Glutamatergic neuron (in vitro differentiated cells): ENCODE data around the gene RPL22. TPM values are rescaled to one million over a fixed set of nuclear protein-coding genes. Genes with fewer than 3 reads are reported as not detected.

ENCODE experiments used
- DNase-seq: peaks from one replicate; pipeline ENCODE4 v3.0.0; 2022
- H3K27ac Mint-ChIP-seq: one replicate; pipeline ENCODE4 v1.8.0; 2020; ENCODE audit warnings: mild to moderate bottlenecking, mixed read lengths, inconsistent platforms; ENCODE audit not compliant: unreplicated experiment
- H3K27me3 Mint-ChIP-seq: one replicate; pipeline ENCODE4 v1.8.0; 2020; ENCODE audit warnings: mild to moderate bottlenecking, moderate library complexity, mixed read lengths, inconsistent platforms; ENCODE audit not compliant: unreplicated experiment
- H3K36me3 Mint-ChIP-seq: one replicate; pipeline ENCODE4 v1.8.0; 2020; ENCODE audit warnings: mild to moderate bottlenecking, mixed read lengths, inconsistent platforms; ENCODE audit not compliant: unreplicated experiment
- H3K4me1 Mint-ChIP-seq: one replicate; pipeline ENCODE4 v1.8.0; 2020; ENCODE audit warnings: mild to moderate bottlenecking, low read depth, mixed read lengths, inconsistent platforms; ENCODE audit not compliant: unreplicated experiment
- H3K4me3 Mint-ChIP-seq: one replicate; pipeline ENCODE4 v1.8.0; 2020; ENCODE audit warnings: mild to moderate bottlenecking, mixed read lengths, inconsistent platforms; ENCODE audit not compliant: unreplicated experiment
- H3K9me3 Mint-ChIP-seq: one replicate; pipeline ENCODE4 v1.8.0; 2020; ENCODE audit warnings: mild to moderate bottlenecking, moderate library complexity, mixed read lengths, inconsistent platforms; ENCODE audit not compliant: unreplicated experiment
- total RNA-seq: library from RNA; stranded (reverse); fragmentation: NEBNext Ultra II Directional; extraction: Animal tissue kit (Norgen Biotek cat#: 25700); gene quantifications from one replicate; pipeline ENCODE4 v1.2.1, GENCODE V29; 2021; ENCODE audit not compliant: unreplicated experiment
- TF ChIP-seq, protein P1 (sequence below): fragments of 200-600 bp; sonication (generic); IDR thresholded peaks from one replicate; pipeline ENCODE4 v1.5.0; 2021; ENCODE audit not compliant: partially characterized antibody, unreplicated experiment

RPL22 gene
- total RNA-seq, 1 donor from 2014 or later, result 275 TPM

DNA sequence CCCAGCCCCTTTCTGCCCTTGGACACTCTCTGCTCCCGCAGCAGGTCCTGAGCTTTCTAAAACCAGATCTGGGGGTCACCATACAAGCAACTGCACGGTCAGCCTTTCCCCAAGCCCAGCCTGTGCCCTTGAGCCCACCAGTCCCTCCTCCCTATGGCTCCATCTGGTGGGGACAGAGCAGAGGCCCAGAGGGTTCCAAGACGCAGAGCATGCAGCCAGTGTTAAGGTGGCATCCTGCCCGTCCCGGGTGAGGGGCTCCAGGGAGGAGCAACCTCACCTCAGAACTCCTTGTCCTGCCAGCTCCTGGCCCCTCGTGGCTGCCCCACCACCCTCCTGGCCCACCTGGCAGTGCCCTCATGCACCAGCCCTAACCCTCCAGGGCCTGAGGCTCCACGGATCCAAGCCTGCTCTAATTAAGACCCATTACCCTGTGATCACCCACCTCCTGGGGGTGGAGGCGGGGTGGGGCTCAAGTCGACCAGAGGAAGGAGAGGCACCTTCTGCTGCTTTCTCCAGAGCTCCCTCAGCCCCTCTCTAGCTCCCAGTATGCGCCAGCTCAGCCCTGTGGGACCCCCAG, 27.8 kb downstream of the RPL22 start:
- no peaks in the 10 kb centered on the region for H3K9me3 Mint-ChIP-seq
- no peaks in the 10 kb centered on the region for H3K36me3 Mint-ChIP-seq
- peaks cover 4% of the 10 kb centered on the region for H3K27me3 Mint-ChIP-seq
- H3K27ac Mint-ChIP-seq, result no peak overlapping the region
- TF ChIP-seq, protein P1, sequence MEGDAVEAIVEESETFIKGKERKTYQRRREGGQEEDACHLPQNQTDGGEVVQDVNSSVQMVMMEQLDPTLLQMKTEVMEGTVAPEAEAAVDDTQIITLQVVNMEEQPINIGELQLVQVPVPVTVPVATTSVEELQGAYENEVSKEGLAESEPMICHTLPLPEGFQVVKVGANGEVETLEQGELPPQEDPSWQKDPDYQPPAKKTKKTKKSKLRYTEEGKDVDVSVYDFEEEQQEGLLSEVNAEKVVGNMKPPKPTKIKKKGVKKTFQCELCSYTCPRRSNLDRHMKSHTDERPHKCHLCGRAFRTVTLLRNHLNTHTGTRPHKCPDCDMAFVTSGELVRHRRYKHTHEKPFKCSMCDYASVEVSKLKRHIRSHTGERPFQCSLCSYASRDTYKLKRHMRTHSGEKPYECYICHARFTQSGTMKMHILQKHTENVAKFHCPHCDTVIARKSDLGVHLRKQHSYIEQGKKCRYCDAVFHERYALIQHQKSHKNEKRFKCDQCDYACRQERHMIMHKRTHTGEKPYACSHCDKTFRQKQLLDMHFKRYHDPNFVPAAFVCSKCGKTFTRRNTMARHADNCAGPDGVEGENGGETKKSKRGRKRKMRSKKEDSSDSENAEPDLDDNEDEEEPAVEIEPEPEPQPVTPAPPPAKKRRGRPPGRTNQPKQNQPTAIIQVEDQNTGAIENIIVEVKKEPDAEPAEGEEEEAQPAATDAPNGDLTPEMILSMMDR, result no peak
- H3K4me3 Mint-ChIP-seq, result no peak overlapping the region
- DNase-seq, result peak; percentile 69
- peaks cover 3% of the 10 kb centered on the region for H3K4me1 Mint-ChIP-seq

DNA sequence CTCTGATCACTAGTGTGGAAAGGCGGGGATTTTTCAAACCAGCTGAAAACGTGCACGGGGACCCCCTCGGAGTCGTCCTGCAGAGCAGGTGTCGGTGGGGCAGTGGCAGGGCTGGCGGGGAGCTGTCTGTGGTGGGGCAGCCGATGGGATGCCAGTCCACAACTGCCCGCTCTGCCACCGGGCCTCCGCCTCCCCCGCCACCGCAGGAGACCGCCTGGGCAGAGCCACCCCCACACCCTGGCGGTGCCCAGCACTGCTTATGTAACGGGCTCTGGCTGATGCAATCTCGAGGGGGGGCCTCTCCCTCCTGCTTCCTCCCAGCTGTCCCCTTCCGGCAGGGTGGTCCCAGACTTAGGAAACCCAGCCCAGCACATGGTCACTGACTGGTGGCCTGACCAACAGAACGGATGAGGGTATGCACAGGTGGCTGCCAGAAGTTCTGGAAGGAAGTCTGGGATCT, 28.6 kb downstream of the RPL22 start:
- Mint-ChIP-seq H3K36me3 (no peaks in the 10 kb centered on the region), H3K27me3 (peaks cover 4% of the 10 kb centered on the region), H3K9me3 (no peaks in the 10 kb centered on the region), H3K27ac (no peak overlapping the region), H3K4me3 (no peak overlapping the region), H3K4me1 (peaks cover 3% of the 10 kb centered on the region)
- TF ChIP-seq, protein P1, result no peak
- DNase-seq, result no peak

DNA sequence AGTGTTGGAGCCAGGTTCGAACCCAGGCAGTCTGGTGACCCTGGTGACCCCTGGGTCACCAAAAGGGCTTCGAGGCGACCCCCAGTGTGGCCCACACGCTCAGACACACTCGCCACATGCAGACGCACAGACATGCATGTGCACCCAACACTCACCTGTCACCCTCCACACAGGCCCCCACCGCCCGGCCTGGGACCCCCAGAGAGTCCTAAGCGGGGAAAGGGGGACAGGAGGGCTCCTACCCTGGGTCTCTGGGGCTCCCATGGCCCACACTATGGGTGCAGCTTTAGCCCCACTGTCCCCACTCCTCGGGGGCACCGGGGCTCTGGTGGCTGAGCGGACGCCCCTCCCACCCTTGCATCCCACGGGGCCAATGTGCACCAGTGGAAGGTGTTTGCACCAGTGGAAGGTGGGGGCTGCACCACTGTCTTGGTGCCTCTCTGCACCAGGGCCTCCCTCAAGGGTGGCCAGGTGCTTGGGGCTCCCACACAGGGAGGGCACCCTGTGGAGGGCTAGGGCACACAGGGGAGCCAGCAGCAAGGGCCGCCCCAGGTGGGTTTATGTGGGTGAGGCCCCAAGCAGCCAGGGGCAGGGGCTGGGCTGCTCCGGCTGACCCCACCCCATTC, 29.2 kb downstream of the RPL22 start:
- TF ChIP-seq, protein P1, result no peak
- Mint-ChIP-seq H3K27me3 (peaks cover 4% of the 10 kb centered on the region), H3K36me3 (no peaks in the 10 kb centered on the region), H3K4me1 (peaks cover 3% of the 10 kb centered on the region), H3K9me3 (no peaks in the 10 kb centered on the region), H3K4me3 (no peak overlapping the region), H3K27ac (no peak overlapping the region)
- no peak for DNase-seq

DNA sequence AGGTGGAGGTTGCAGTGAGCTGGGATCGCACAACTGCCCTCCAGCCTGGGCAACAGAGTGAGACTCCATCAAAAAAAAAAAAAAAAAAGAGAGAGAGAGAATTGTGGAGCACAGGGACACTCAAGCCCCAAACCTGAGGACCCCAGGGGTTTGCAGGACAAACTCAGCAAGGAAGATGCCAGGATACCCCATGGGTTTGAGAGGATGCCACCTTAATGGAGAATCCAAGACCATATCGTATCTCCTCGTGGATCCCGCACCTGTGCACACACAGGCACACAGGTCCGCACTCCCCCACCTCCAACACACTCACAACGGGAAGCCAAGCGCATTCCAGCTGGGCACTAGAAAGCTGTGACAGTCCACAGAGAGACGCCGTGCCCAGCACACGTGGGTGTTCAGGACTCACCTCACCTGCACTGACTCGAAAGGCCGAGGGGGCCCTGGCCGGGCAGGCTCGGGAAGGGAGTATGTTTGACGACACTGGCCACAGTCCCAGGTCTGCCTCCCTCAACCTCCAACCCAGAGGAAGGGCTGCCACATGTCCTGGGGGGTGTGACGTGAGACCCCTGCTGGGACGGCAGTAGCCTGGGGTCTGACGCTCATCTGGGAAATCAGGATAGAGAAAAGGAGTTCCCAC, 30.3 kb downstream of the RPL22 start:
- TF ChIP-seq, protein P1, result no peak
- no peaks in the 10 kb centered on the region for H3K9me3 Mint-ChIP-seq
- H3K27me3 Mint-ChIP-seq, result peaks cover 6% of the 10 kb centered on the region

More for the DNA sequence above, 30.3 kb downstream of the RPL22 start:
- no peak overlapping the region for H3K27ac Mint-ChIP-seq
- no peak overlapping the region for H3K4me3 Mint-ChIP-seq
- H3K36me3 Mint-ChIP-seq, result no peaks in the 10 kb centered on the region
- H3K4me1 Mint-ChIP-seq, result peaks cover 9% of the 10 kb centered on the region
- DNase-seq, result no peak
